ENCODE data around the gene FCRL2.

FCRL2 gene

GRCh38 chr1:157770442-157771043 lies 6.4 kb downstream of the FCRL2 start:
- ChIA-PET POLR2A (no interaction called here), CTCF (interaction anchor here (0.9 to 1.1 kb wide), 2 partner anchors 353 to 354 kb away, joined by 3 read pairs; no protein-coding TSS in a partner anchor)
- no peak for DNase-seq (ENCODE audit: low read depth, low spot score)
- H3K4me3 ChIP-seq (ENCODE audit: low read depth, low read length) = no peak overlapping the region
- no peak for TF ChIP-seq CTCF (IDR thresholded peaks at IDR 0.05; ENCODE audit: insufficient read depth, low read length, missing control alignments)

GRCh38 chr1:157766792-157767191 lies 10.1 kb downstream of the FCRL2 start:
- no peak for TF ChIP-seq CTCF (IDR thresholded peaks at IDR 0.05; ENCODE audit: insufficient read depth, low read length, missing control alignments)
- no peak for DNase-seq (ENCODE audit: low read depth, low spot score)
- no peak overlapping the region for H3K4me3 ChIP-seq (ENCODE audit: low read depth, low read length)
- ChIA-PET CTCF (no interaction called here), POLR2A (no interaction called here)

DNA sequence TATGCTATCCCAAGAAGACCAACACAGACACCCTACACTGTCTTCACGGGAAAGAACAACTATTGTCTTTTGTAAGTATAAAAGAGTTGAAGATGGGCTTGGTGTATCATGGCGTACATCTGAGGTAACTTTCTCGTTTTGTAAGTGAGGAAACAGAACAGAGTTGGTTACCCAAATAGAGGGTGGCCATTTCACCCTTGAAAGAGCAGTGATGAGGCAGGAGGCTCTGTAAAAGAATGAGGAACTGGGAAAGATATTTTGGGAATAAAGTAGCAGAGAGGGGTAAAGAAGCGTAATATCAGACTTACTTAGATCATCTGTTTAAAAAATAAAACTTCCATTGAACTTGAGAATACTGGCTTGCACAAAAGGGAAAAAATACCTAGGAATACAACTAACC lies 18.9 kb downstream of the FCRL2 start:
- CTCF ChIA-PET = no interaction called here
- no peak for DNase-seq (ENCODE audit: low read depth, low spot score)
- POLR2A ChIA-PET = no interaction called here
- H3K4me3 ChIP-seq (ENCODE audit: low read depth, low read length) = no peak overlapping the region
- no peak for TF ChIP-seq CTCF (IDR thresholded peaks at IDR 0.05; ENCODE audit: insufficient read depth, low read length, missing control alignments)

DNA sequence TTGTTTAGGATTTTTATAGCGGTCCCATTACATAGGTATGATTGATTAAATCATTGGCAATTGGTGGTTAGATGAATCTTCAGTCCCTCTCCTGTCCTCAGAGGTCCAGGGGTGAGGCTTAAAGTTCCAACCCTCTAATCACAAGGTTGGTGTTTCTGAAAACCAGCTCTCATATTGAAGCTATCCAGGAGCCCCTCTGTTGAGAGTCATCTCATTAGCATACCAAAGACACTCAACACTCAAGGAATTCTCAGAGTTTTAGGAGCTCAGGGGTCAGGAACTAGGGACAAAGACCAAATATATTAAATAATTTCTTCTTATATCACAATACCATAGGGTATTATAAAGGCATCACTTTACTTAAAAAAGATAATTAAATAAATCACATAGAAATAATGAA lies 23.3 kb downstream of the FCRL2 start:
- DNase-seq (ENCODE audit: low read depth, low spot score) = no peak
- ChIA-PET POLR2A (no interaction called here), CTCF (no interaction called here)
- H3K4me3 ChIP-seq (ENCODE audit: low read depth, low read length) = no peak overlapping the region
- no peak for TF ChIP-seq CTCF (IDR thresholded peaks at IDR 0.05; ENCODE audit: insufficient read depth, low read length, missing control alignments)

DNA sequence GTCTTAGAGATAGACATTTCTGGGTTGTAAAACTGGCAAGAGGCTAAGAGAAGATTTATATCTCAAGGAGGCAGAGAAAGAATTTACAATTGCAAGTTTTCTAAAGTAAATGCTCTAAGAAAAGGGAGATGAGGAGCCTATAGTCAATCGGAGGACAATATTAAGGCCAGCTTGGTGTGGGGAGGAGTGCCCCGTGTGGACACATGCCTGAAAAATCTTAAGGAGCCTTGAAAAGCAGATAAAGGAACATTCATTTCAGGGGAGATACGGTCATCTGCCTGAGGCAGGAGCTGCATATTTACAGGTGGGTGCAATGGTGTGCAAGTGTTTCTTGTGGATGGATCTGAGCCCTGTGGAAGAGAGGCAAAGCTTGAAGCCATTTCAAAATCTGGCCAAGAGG lies 25.6 kb downstream of the FCRL2 start:
- DNase-seq (ENCODE audit: low read depth, low spot score) = no peak
- ChIA-PET POLR2A (no interaction called here), CTCF (no interaction called here)
- TF ChIP-seq CTCF (IDR thresholded peaks at IDR 0.05; ENCODE audit: insufficient read depth, low read length, missing control alignments) = no peak
- no peak overlapping the region for H3K4me3 ChIP-seq (ENCODE audit: low read depth, low read length)

GRCh38 chr1:157748262-157748817 lies 28.6 kb downstream of the FCRL2 start:
- no peak for TF ChIP-seq CTCF (IDR thresholded peaks at IDR 0.05; ENCODE audit: insufficient read depth, low read length, missing control alignments)
- DNase-seq (ENCODE audit: low read depth, low spot score) = no peak
- no peak overlapping the region for H3K4me3 ChIP-seq (ENCODE audit: low read depth, low read length)
- ChIA-PET POLR2A (no interaction called here), CTCF (no interaction called here)
